ENCODE measurements around the gene BORCS5.

DNA sequence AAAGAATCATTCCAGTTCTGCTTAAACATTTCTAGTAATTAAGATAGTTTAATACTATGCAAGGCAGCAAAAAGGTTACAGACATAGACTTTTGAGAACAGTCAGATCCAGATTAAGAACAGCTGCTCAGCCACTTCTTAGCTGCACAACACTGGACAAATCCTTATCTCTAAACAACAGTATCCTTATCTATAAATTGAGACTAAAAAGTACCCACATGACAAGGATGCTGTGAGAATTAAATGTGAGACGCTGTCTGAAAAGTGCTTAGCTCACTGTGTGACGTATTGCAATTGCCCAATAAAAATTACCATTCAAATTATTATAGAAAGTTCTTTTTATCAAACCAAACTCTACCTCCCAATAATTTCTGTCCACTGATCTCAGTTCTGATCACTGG lies 35.5 kb downstream of the BORCS5 start:
- TF ChIP-seq, protein P1, sequence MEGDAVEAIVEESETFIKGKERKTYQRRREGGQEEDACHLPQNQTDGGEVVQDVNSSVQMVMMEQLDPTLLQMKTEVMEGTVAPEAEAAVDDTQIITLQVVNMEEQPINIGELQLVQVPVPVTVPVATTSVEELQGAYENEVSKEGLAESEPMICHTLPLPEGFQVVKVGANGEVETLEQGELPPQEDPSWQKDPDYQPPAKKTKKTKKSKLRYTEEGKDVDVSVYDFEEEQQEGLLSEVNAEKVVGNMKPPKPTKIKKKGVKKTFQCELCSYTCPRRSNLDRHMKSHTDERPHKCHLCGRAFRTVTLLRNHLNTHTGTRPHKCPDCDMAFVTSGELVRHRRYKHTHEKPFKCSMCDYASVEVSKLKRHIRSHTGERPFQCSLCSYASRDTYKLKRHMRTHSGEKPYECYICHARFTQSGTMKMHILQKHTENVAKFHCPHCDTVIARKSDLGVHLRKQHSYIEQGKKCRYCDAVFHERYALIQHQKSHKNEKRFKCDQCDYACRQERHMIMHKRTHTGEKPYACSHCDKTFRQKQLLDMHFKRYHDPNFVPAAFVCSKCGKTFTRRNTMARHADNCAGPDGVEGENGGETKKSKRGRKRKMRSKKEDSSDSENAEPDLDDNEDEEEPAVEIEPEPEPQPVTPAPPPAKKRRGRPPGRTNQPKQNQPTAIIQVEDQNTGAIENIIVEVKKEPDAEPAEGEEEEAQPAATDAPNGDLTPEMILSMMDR (IDR thresholded peaks at IDR 0.05; ENCODE audit: low read length), result no peak
- TF ChIP-seq EZH2 (optimal IDR thresholded peaks at IDR 0.05; ENCODE audit: low read depth, low read length) (no peak), EZH2phosphoT487 (IDR thresholded peaks at IDR 0.05; ENCODE audit: low read length) (no peak)
